SK-N-SH treated with all-trans-retinoic acid at 6 μM for 48 hours (cell line): ENCODE data around the gene MELK.

ENCODE experiments used
- ATAC-seq: fragments of 200-7000 bp; cut with Tn5 transposase; 3 replicates; pipeline ENCODE4 v1.9.1; 2020; ENCODE audit warnings: mild to moderate bottlenecking, moderate library complexity
- ARNTL ChIP-seq: fragments of 450-650 bp; formaldehyde crosslinking; IDR thresholded peaks from 2 replicates; pipeline ENCODE4 v1.5.0; 2020; ENCODE audit warnings: low read depth, mild to moderate bottlenecking, moderate library complexity, borderline replicate concordance
- CSRNP3 ChIP-seq: fragments of 250-450 bp; sonication (Bioruptor Pico); IDR thresholded peaks from 2 replicates; pipeline ENCODE4 v1.5.1; 2021; ENCODE audit warnings: mild to moderate bottlenecking, moderate library complexity
- ESRRG ChIP-seq: fragments of 250-450 bp; sonication (Bioruptor Pico); IDR thresholded peaks from 2 replicates; pipeline ENCODE4 v1.6.1; 2021; ENCODE audit warnings: mild to moderate bottlenecking
- GLIS3 ChIP-seq: fragments of 250-450 bp; sonication (Bioruptor Pico); IDR thresholded peaks from 2 replicates; pipeline ENCODE4 v1.5.0; 2020; ENCODE audit warnings: mild to moderate bottlenecking, moderate library complexity
- ISL1 ChIP-seq: fragments of 250-450 bp; sonication (Bioruptor Pico); IDR thresholded peaks from 2 replicates; pipeline ENCODE4 v2.1.2; 2022; ENCODE audit warnings: mild to moderate bottlenecking, moderate library complexity
- OSR1 ChIP-seq: fragments of 250-450 bp; sonication (Bioruptor Pico); IDR thresholded peaks from 2 replicates; pipeline ENCODE4 v1.8.0; 2022; ENCODE audit warnings: moderate library complexity, mild to moderate bottlenecking, inconsistent platforms
- PATZ1 ChIP-seq: fragments of 250-450 bp; sonication (Bioruptor Pico); IDR thresholded peaks from 2 replicates; pipeline ENCODE4 v1.8.0; 2020; ENCODE audit warnings: mild to moderate bottlenecking, moderate library complexity, borderline replicate concordance
- POU6F1 ChIP-seq: fragments of 250-450 bp; sonication (Bioruptor Pico); IDR thresholded peaks from 2 replicates; pipeline ENCODE4 v1.8.0; 2021; ENCODE audit warnings: low read depth, mild to moderate bottlenecking, moderate library complexity, borderline replicate concordance
- PPARA ChIP-seq: fragments of 250-450 bp; sonication (Bioruptor Pico); IDR thresholded peaks from 2 replicates; pipeline ENCODE4 v1.5.0; 2020; ENCODE audit warnings: mild to moderate bottlenecking, borderline replicate concordance
- RARB ChIP-seq: fragments of 250-450 bp; sonication (Bioruptor Pico); IDR thresholded peaks from 2 replicates; pipeline ENCODE4 v1.8.0; 2021; ENCODE audit warnings: mild to moderate bottlenecking, moderate library complexity
- SNAI2 ChIP-seq: fragments of 250-450 bp; sonication (Bioruptor Pico); IDR thresholded peaks from 2 replicates; pipeline ENCODE4 v1.5.0; 2020; ENCODE audit warnings: mild to moderate bottlenecking, moderate library complexity
- TCF4 ChIP-seq: fragments of 250-450 bp; sonication (Bioruptor Pico); IDR thresholded peaks from 2 replicates; pipeline ENCODE4 v1.8.0; 2021; ENCODE audit warnings: mild to moderate bottlenecking, moderate library complexity, borderline replicate concordance
- TOX ChIP-seq: fragments of 250-450 bp; sonication (Bioruptor Pico); IDR thresholded peaks from 2 replicates; pipeline ENCODE4 v1.8.0; 2021; ENCODE audit warnings: mild to moderate bottlenecking, moderate library complexity, borderline replicate concordance
- TSHZ2 ChIP-seq: fragments of 250-450 bp; sonication (Bioruptor Pico); IDR thresholded peaks from 2 replicates; pipeline ENCODE4 v1.5.0; 2020; ENCODE audit warnings: mild to moderate bottlenecking, moderate library complexity
- ZFP3 ChIP-seq: fragments of 250-450 bp; sonication (Bioruptor Pico); IDR thresholded peaks from 2 replicates; pipeline ENCODE4 v1.5.0; 2020; ENCODE audit warnings: mild to moderate bottlenecking, moderate library complexity
- ZFP30 ChIP-seq: fragments of 450-650 bp; formaldehyde crosslinking; IDR thresholded peaks from 2 replicates; pipeline ENCODE4 v1.5.0; 2022; ENCODE audit warnings: mild to moderate bottlenecking, moderate library complexity
- ZNF565 ChIP-seq: fragments of 450-650 bp; formaldehyde crosslinking; conservative IDR thresholded peaks from 2 replicates; pipeline ENCODE4 v1.5.0; 2020; ENCODE audit warnings: low read depth, mild to moderate bottlenecking, moderate library complexity
- ZNF8 ChIP-seq: fragments of 450-650 bp; formaldehyde crosslinking; IDR thresholded peaks from 2 replicates; pipeline ENCODE4 v1.5.0; 2020; ENCODE audit warnings: mild to moderate bottlenecking, moderate library complexity

Gene MELK

GRCh38 chr9:36656842-36657241 lies 84.1 kb downstream of the MELK start:
- no peak for ATAC-seq
- TF ChIP-seq ZNF8 (CRISPR knock-in tag) (no peak), ZFP3 (CRISPR knock-in tag) (no peak), TSHZ2 (CRISPR knock-in tag) (no peak), PPARA (CRISPR knock-in tag) (no peak), TCF4 (CRISPR knock-in tag) (no peak), OSR1 (CRISPR knock-in tag) (no peak)

- no peak for ATAC-seq
- TF ChIP-seq RARB (no peak), ZNF565 (CRISPR knock-in tag) (no peak), ARNTL (no peak), TSHZ2 (CRISPR knock-in tag) (no peak), SNAI2 (CRISPR knock-in tag) (no peak), PPARA (CRISPR knock-in tag) (no peak), ISL1 (CRISPR knock-in tag) (no peak), PATZ1 (no peak)
- TF ChIP-seq, all 23 proteins: peak for 0
Observed at GRCh38 chr9:36659500-36659899, 86.8 kb downstream of the MELK start.

- peak; percentile 48 for ATAC-seq
- 0 out of 2 replicates have a peak, but pooled peaks have one; percentile 12 for TF ChIP-seq ISL1 (CRISPR knock-in tag)
- TF ChIP-seq ESRRG (CRISPR knock-in tag) = no peak
- TF ChIP-seq, all 23 proteins: peak for 1
Observed at GRCh38 chr9:36664806-36665205, 92.1 kb downstream of the MELK start.

GRCh38 chr9:36665387-36665786 lies 92.7 kb downstream of the MELK start:
- TF ChIP-seq TOX = peak; percentile 49; the same call in 1 of the 2 replicates
- no peak for TF ChIP-seq ZFP30 (CRISPR knock-in tag)
- no peak for TF ChIP-seq POU6F1 (CRISPR knock-in tag)
- TF ChIP-seq ISL1 (CRISPR knock-in tag) = peak; percentile 89
- no peak for TF ChIP-seq GLIS3 (CRISPR knock-in tag)
- peak; percentile 89 for ATAC-seq

- peak; percentile 62 for ATAC-seq
- TF ChIP-seq ZFP3 (CRISPR knock-in tag) = no peak
- no peak for TF ChIP-seq CSRNP3 (CRISPR knock-in tag)
- TF ChIP-seq ZNF8 (CRISPR knock-in tag) = no peak
- no peak for TF ChIP-seq OSR1 (CRISPR knock-in tag)
- no peak for TF ChIP-seq PPARA (CRISPR knock-in tag)
- no peak for TF ChIP-seq PATZ1
- no peak for TF ChIP-seq TSHZ2 (CRISPR knock-in tag)
- TF ChIP-seq TOX = no peak
Observed at GRCh38 chr9:36665921-36666431, 93.3 kb downstream of the MELK start.
